Kidney (tissue), 14 donors: ENCODE measurements around the gene CSF1. TPM values are rescaled to one million over a fixed set of nuclear protein-coding genes. Genes with fewer than 3 reads are reported as not detected.

ENCODE experiments used
- DNase-seq, 5 donors: peaks; one replicate each; pipeline ENCODE4 v3.0.0-alpha.2; 2013 to 2020
- FAIRE-seq: peaks from 2 replicates; lab custom pipeline; 2012; peaks lifted over from hg19 to GRCh38; lab: Jason Lieb, UNC
- H3K27ac ChIP-seq, 2 donors: one replicate each; pipeline ENCODE4 v1.7.0; 2013; ENCODE audit warnings: low read depth in 2 of 2, low read length in 2 of 2, inconsistent platforms in 1 of 2
- H3K27me3 ChIP-seq: one replicate; pipeline ENCODE4 v1.7.1; 2013; ENCODE audit warnings: low read length, inconsistent platforms; ENCODE audit not compliant: control insufficient read depth, insufficient read depth
- H3K36me3 ChIP-seq, 3 donors: one replicate each; pipeline versions ENCODE4 v1.7.0 to v1.7.1; 2013; ENCODE audit warnings: low read length in 3 of 3, control low read depth in 1 of 3, inconsistent platforms in 1 of 3; ENCODE audit not compliant: insufficient read depth in 3 of 3, control insufficient read depth in 2 of 3
- H3K4me1 ChIP-seq, 3 donors: one replicate each; pipeline versions ENCODE4 v1.7.0 to v1.7.1; 2013; ENCODE audit warnings: low read length in 3 of 3, inconsistent platforms in 1 of 3, low read depth in 1 of 3; ENCODE audit not compliant: control insufficient read depth in 2 of 3, insufficient read depth in 2 of 3
- H3K4me3 ChIP-seq, 3 donors: one replicate each; pipeline versions ENCODE4 v1.7.0 to v1.8.1; 2013; ENCODE audit warnings: low read length in 3 of 3, control low read depth in 1 of 3, inconsistent platforms in 1 of 3
- H3K9ac ChIP-seq, 3 donors: one replicate each; pipeline versions ENCODE4 v1.7.0 to v1.7.1; 2013; ENCODE audit warnings: low read length in 3 of 3, control low read depth in 1 of 3, inconsistent platforms in 1 of 3
- H3K9me3 ChIP-seq, 3 donors: one replicate each; pipeline versions ENCODE4 v1.7.0 to v1.7.1; 2013; ENCODE audit warnings: low read length in 3 of 3, control low read depth in 1 of 3, inconsistent platforms in 1 of 3; ENCODE audit not compliant: control insufficient read depth in 2 of 3, insufficient read depth in 1 of 3
- intact Hi-C: fragments of 100-400 bp; cut with DNase I; formaldehyde crosslinking; loops from one replicate; pipeline ENCODE4 v1.11.1; 2022
- polyA plus RNA-seq: library from polyadenylated mRNA; stranded (reverse); fragments of 350-450 nt; fragmentation: Illumina TruSeq; extraction: RNeasy Lipid Tissue Mini Kit (QIAGEN cat#74804); gene quantifications from one replicate; pipeline ENCODE4 v1.2.3, GENCODE V29; 2014; ENCODE audit warnings: low read depth, low replicate concordance; ENCODE audit not compliant: insufficient read depth
- total RNA-seq: library from RNA; stranded (reverse); fragmentation: NEBNext Ultra II Directional; extraction: Animal tissue kit (Norgen Biotek cat#: 25700); gene quantifications from one replicate; pipeline ENCODE4 v1.2.1, GENCODE V29; 2021
- TF ChIP-seq, protein P1 (sequence below): IDR thresholded peaks from 3 replicates; pipeline ENCODE4 v1.5.1; 2012; ENCODE audit warnings: mild to moderate bottlenecking, moderate library complexity, borderline replicate concordance; ENCODE audit not compliant: insufficient read depth; ENCODE audit errors: extremely low read depth
- donor health status: control.
- donor health status: control.
- donor health status: control.
- donor health status: control.
- donor health status: control.
- donor health status: DM: yes; HTN: yes; CAD: no.
- donor health status: Normal renal cell carcinoma (clear cell type).

CSF1 gene
- total and polyA plus RNA-seq, 2 donors from 2014 or later = 11.1 to 33.8 TPM

DNA sequence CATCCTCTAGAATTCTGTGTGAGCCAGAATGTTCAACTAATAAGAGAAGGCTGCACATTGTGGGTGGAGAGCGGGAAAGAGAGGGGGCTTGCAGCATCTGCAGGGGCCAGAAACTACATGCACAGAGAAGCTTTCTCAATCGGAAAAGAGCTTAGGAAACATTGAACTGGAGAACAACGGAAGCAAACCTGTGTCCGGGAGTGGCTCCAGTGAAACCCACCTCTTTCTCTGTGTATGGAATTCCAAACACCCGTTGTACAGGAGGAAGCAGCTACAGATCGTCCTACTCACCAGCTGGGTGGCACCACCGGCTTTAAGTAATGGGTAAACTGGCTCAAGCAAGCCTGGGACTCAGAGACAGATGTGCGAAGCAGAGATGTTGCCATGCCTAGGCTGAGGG, 14.0 kb upstream of the CSF1 start:
- H3K27ac ChIP-seq = no peak overlapping the region
- TF ChIP-seq, protein P1, sequence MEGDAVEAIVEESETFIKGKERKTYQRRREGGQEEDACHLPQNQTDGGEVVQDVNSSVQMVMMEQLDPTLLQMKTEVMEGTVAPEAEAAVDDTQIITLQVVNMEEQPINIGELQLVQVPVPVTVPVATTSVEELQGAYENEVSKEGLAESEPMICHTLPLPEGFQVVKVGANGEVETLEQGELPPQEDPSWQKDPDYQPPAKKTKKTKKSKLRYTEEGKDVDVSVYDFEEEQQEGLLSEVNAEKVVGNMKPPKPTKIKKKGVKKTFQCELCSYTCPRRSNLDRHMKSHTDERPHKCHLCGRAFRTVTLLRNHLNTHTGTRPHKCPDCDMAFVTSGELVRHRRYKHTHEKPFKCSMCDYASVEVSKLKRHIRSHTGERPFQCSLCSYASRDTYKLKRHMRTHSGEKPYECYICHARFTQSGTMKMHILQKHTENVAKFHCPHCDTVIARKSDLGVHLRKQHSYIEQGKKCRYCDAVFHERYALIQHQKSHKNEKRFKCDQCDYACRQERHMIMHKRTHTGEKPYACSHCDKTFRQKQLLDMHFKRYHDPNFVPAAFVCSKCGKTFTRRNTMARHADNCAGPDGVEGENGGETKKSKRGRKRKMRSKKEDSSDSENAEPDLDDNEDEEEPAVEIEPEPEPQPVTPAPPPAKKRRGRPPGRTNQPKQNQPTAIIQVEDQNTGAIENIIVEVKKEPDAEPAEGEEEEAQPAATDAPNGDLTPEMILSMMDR = no peak
- no peaks in the 10 kb centered on the region for H3K36me3 ChIP-seq
- no peaks in the 10 kb centered on the region for H3K9me3 ChIP-seq
- no peaks in the 10 kb centered on the region for H3K27me3 ChIP-seq
- FAIRE-seq (no peak), DNase-seq (no peak)
- H3K4me1 ChIP-seq = peaks cover 0 to 20% (median 17%) of the 10 kb centered on the region in 3 donors
- H3K4me3 ChIP-seq = no peak overlapping the region
- intact Hi-C loops = no loop called here
- H3K9ac ChIP-seq = no peak overlapping the region

DNA sequence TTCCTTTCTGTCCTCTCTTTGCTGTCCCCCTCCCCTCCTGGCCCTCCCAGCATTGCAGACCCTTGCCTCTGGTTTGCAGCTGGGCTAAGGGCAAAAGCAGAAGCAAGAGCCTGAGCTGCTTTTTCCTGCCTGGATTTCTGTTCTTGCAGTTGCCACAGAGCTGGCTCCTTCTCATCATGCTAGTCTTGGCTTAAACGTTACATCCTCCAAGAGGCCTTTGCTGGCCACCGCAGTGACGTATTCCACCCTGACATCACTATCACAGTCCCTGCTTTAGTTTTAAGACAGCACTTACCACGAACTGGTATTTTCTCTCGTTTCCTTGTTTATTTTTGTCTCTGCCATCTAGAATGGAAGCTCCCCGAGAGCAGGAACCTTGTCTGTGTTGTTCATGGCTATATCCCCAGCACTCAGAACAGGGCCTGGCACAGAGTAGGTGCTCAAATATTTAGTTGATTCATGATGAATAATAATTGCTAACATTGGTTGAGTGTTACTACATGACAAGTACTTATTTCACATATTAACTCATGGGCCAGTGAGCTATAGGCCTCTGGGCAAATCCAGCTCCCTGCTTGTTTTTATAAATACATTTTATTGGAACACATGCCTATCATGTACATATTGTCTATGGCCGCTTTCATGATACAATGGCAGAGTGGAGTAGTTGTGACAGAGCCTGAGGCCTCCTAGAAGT, 13.2 kb upstream of the CSF1 start:
- no peak overlapping the region for H3K4me3 ChIP-seq
- H3K4me1 ChIP-seq = peaks cover 0 to 18% (median 10%) of the 10 kb centered on the region in 3 donors
- intact Hi-C loops = no loop called here
- H3K27ac ChIP-seq = no peak overlapping the region
- TF ChIP-seq, protein P1 = no peak
- FAIRE-seq = no peak
- no peak for DNase-seq
- H3K27me3 ChIP-seq = no peaks in the 10 kb centered on the region
- H3K9me3 ChIP-seq = no peaks in the 10 kb centered on the region
- no peak overlapping the region for H3K9ac ChIP-seq
- no peaks in the 10 kb centered on the region for H3K36me3 ChIP-seq

DNA sequence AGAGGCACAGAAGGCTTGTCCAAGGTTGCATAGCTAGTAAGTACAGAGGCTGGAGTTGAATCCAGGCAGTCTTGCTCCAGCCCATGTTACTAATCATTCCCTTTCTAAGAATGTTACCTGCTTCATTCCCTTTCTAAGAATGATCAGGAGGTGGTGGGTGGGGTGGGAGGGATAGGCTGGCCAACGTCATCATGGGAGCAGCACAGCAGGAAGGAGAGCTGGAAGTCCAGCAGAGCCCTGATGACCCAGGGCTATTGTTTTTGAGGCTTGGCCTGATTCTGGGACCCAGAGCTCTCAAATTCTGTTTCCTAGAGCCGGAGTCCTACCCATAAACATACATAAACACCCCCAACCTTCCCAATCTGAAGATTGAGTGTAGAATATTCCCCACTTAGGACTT, 11.8 kb upstream of the CSF1 start:
- intact Hi-C loops = no loop called here
- no peak for FAIRE-seq
- TF ChIP-seq, protein P1 = no peak

More for the DNA sequence above, 11.8 kb upstream of the CSF1 start:
- Histone ChIP-seq H3K9ac (no peak overlapping the region), H3K27me3 (no peaks in the 10 kb centered on the region), H3K4me3 (no peak overlapping the region), H3K9me3 (no peaks in the 10 kb centered on the region), H3K4me1 (peaks cover 0 to 14% (median 8%) of the 10 kb centered on the region in 3 donors), H3K36me3 (no peaks in the 10 kb centered on the region), H3K27ac (no peak overlapping the region)
- no peak for DNase-seq
